Activated gamma-delta T cell (primary cell): ENCODE measurements around the gene GOLT1B.

Experiments
- DNase-seq: peaks from one replicate; lab custom pipeline; 2025; lab: John Stamatoyannopoulos, UW

GOLT1B gene

GRCh38 chr12:21523148-21523547 is 21.6 kb downstream of the GOLT1B start:
- no peak for DNase-seq

- no peak for DNase-seq
Measured at GRCh38 chr12:21526053-21526452, 24.5 kb downstream of the GOLT1B start, which contains the start of gene SPX. TSS of gene SPX (plus strand) at chr12:21526296. CDS start at chr12:21526473, 177 bp downstream.

DNA sequence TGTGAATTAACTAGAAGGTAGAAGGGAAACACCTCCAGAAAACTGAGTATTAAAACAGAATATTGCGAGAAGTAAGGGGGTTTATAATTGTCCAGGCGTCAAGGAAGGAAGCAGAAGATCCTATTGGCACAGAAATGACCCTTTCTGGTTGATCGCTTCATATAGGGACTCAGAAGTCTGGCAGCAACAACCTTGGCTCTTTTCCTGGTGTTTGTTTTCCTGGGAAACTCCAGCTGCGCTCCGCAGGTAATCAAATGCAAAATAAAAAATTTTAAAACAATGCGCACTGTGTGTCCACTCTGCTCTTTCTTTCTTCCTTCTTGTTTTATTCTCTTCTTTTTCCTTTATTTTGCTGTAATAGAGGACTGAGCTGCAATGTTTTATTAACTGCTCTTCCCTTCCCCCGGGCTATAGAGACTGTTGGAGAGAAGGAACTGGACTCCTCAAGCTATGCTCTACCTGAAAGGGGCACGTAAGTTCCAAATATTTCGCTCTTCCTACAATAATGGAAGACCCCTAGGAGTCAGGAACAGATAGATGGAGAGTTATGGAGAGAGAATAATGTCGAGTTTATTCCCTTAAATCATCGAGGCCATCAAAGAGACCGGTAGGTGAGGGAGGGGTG is 25.2 kb downstream of the GOLT1B start:
- DNase-seq: no peak

DNA sequence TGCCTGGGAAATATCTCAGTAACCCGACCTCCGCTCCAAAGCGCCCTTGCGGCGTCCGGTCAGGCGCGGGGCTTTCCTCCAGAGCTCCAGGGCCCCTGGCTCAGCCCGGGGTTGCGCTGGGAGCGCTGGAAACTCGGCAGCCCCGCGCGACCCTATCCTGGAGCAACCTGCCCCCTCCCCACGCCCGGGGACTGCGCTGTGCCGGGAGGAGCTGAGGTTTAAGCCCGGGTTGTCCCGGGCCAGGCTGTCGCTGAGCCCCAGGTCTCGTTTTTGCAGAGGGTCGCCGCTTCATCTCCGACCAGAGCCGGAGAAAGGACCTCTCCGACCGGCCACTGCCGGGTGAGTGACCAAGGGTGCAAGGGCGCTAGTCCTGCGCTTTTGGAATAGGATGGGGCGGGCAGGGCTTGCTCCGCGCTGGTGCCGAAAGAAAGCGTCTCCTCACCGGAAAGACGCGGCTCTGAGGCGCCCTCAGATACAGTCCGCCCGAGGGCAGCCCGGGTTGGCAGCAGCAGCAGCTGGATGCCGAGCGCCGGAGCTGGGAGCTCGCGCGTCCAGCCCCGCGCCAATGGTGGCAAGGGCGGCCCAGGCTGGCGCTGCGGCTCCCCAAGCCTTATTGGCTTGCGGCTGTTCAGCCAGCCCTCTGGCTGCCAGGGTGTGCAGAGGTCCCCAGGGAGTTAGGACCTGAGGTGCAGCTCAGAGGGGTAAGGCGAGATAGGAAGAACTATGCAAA is 26.0 kb downstream of the GOLT1B start:
- DNase-seq: peak; percentile 26

- DNase-seq: no peak
Measured at GRCh38 chr12:21528953-21529352, 27.4 kb downstream of the GOLT1B start.

- DNase-seq: no peak
Measured at GRCh38 chr12:21529456-21529855, 27.9 kb downstream of the GOLT1B start.

GRCh38 chr12:21538061-21538653 is 36.6 kb downstream of the GOLT1B start:
- no peak for DNase-seq

- DNase-seq: no peak
Measured at GRCh38 chr12:21539797-21540196, 38.2 kb downstream of the GOLT1B start.

DNA sequence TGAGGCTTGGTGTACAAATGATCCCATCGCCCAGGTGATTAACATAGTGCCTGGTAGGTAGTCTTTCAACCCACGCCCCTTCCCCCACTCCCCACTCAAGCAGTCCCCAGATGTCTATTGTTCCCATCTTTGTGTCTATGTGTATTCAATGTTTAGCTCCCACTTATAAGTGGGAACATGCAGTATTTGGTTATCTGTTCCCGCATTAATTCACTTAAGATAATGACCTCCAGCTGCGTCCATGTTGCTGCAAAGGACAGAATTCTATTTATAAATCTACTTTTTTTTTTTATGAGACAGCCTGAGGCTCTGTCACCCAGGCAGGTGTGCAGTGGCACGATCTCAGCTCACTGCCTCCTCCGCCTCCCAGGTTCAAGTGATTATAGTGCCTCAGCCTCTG is 40.2 kb downstream of the GOLT1B start:
- no peak for DNase-seq

- no peak for DNase-seq
Measured at GRCh38 chr12:21542403-21542802, 40.8 kb downstream of the GOLT1B start.

DNA sequence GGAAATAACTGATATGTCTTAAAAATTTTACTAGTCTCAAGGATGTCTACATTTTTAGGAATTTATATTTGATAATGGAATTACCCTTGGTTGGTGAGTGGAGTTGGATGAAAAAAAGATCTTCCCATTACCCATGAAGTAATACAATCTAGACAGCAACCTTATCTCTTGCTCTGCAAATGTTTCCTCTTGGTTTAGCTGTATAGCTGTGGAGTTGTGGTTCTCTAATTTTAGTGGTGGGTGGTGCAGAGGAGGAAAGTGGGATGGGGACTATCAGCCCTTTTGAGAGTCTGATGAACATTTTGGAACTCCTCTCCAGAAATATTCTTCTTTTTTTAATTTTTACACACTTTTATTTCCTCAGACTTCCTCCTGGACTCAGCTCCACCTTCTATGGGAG is 41.6 kb downstream of the GOLT1B start:
- DNase-seq: no peak

- no peak for DNase-seq
Measured at GRCh38 chr12:21545557-21545956, 44.0 kb downstream of the GOLT1B start.

DNA sequence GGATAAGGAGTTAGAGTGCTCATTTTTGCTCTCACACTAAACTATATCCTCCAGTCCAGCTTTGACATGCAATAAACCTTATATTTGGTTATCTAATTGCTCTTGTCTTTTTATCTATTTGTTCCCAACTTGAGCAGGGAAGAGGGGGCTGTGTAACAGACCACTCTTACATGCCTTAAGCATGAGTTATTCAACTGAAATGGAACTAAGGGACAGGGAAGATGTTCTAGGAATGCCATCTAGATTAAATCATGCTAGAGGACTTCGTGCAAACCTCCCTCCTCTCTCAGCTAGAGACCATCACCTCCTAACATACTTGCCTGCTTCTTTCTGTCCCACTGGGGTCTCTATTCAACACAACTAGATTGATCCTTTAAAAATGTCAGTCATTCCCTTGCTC is 45.1 kb downstream of the GOLT1B start:
- no peak for DNase-seq

GRCh38 chr12:21547437-21547836 is 45.8 kb downstream of the GOLT1B start:
- no peak for DNase-seq

DNA sequence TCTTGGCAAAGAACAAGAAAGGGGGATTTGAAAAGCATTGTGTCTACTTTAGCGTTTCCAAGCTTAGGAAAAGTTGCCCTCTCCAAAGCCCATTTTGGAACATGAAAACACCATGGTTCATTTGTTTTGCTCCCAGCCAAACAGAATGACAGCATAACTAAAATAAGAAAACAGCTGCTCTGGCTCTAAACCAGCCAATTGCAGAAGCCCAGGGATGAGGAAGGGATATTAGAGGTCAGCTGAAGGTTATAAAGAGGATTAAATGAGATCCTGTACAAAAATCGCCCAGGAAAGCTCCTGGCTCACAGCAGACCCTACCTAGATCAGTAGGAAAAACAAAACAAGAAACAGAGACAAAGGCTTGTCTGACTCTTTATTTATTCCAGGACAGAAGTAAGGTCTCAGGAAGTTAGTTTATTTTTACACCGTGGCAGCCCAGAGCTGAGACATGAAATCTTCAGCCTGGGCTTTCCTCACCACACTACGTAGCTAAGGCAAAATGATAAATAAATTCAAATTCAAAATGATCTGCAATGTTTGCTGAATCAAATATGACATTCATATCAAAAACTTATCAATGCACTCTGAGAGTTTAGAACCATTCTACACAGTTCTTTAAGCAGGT is 50.4 kb downstream of the GOLT1B start:
- DNase-seq: no peak

- no peak for DNase-seq
Measured at GRCh38 chr12:21552635-21553328, 51.2 kb downstream of the GOLT1B start.

GRCh38 chr12:21553329-21553675 is 51.7 kb downstream of the GOLT1B start:
- no peak for DNase-seq

GRCh38 chr12:21558100-21558679 is 56.6 kb downstream of the GOLT1B start:
- DNase-seq: no peak

DNA sequence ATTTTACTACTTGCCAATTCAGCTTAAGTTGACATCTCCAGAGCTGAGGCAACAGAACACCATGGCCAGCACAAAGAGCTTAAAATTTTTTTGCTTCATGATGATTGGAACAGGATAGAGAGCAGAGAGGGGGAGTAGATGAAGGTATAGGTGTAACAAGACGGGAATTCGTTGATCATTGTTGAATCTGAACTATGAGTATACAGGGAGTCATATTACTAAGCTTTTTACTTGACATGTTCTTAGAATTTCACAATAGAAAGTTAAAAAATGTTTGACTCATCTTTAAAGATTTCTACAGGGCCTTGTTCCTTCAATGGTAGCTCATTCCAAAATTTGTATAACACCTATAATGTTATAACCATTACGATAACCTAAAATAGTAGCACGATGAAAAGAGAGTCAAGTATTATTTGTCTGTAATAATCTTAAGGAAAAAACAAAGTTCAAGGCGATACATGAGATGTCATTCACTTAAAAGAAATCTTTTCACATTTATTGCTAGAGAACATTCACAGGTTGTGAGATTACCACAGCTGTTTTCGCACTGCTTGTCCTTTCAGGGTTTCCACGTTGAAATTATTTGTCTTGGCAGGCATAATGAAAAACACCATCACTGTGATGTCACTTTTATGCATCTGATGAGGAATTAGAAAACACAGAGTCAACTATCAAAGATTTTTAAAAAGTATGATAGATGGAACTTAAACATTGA is 58.4 kb downstream of the GOLT1B start:
- no peak for DNase-seq

DNA sequence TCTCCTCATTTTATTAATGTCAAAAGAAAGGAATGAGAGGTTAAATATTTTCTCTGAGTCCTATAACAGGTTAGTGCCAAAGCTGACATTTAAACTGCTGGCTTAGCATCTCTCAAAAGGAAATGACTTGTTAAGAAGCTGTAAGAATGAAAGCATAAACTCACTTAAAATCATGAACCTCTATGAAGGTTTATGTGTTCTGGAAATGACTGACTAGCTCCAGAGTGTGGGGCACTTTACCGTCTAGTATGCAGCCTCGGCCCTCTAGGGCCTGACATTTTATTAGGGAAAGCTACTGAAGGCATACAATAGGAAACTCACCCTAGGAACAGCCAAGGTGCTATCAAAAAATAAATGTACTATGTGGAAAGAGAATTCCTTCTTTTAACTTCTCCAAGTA is 59.6 kb downstream of the GOLT1B start:
- DNase-seq: no peak

DNA sequence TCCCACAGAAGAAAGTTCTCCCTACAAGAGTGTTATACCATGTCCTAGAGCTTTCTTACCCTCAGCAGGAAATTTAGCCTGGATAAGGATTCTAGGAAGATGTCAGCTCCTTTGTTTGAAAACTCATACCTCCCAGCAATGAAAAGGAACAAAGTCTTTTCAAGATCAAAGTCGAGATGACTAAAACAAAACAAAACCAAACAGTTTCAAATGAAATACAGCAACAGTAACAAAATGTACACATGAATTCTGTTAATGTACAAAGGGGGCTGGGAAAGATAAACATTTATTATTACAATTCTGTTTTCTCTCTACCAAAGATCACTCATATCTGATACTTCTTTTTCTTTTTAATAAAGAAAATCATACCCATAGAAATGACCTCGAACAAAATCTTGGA is 61.3 kb downstream of the GOLT1B start:
- no peak for DNase-seq
